K562 (cell line): ENCODE measurements around the gene SND1. TPM values are rescaled to one million over a fixed set of nuclear protein-coding genes. Genes with fewer than 3 reads are reported as not detected.

ENCODE experiments used
- CHD7 ChIP-seq: fragments of 200-600 bp; sonication (generic); IDR thresholded peaks from one replicate; pipeline ENCODE4 v1.6.1; 2012; ENCODE audit warnings: mild to moderate bottlenecking, low read depth, low read length, inconsistent platforms
- GATAD2A ChIP-seq: fragments of 450-650 bp; IDR thresholded peaks from 2 replicates; pipeline ENCODE4 v1.6.1; 2017
- ZNF551 ChIP-seq: fragments of 250-450 bp; sonication (Bioruptor Pico); IDR thresholded peaks from 2 replicates; pipeline ENCODE4 v1.5.0; 2021; ENCODE audit warnings: mild to moderate bottlenecking, moderate library complexity
- polyA plus RNA-seq, 8 experiments: library from polyadenylated mRNA; depleted of rRNA in 4 of 8; stranded (reverse) in 5 of 8; unstranded in 3 of 8; fragments of >200 nt; fragmentation: Nextera tagmentation in 2 of 8; fragmentation: Illumina TruSeq in 1 of 8; extraction: Ambion mirVana in 2 of 8; extraction: Trizol in 1 of 8; gene quantifications; 2 replicates each; pipeline versions ENCODE4 v1.2.1 to v1.2.3, GENCODE V29; 2011 to 2014; ENCODE audit warnings: inconsistent platforms in 1 of 8, missing spikeins in 1 of 8
- total RNA-seq, 7 experiments: library from RNA; depleted of rRNA in 6 of 7; stranded (reverse); fragments of >200 nt in 6 of 7; fragmentation: Illumina TruSeq in 2 of 7; extraction: Trizol in 2 of 7; gene quantifications; 2 replicates each; pipeline versions ENCODE4 v1.2.1 to v1.2.3, GENCODE V29; 2011 to 2021; ENCODE audit warnings: low replicate concordance in 1 of 7
- TF ChIP-seq, protein P1 (sequence below): fragments of 450-650 bp; IDR thresholded peaks from 2 replicates; pipeline ENCODE4 v1.6.1; 2016; ENCODE audit warnings: mild to moderate bottlenecking, moderate library complexity

SND1 gene
- total and polyA plus RNA-seq, 9 of the 15 experiments (the other 6 are each of a cell fraction or from before 2014, with no cell fraction given), result 46.5 to 307 (median 191) TPM

DNA sequence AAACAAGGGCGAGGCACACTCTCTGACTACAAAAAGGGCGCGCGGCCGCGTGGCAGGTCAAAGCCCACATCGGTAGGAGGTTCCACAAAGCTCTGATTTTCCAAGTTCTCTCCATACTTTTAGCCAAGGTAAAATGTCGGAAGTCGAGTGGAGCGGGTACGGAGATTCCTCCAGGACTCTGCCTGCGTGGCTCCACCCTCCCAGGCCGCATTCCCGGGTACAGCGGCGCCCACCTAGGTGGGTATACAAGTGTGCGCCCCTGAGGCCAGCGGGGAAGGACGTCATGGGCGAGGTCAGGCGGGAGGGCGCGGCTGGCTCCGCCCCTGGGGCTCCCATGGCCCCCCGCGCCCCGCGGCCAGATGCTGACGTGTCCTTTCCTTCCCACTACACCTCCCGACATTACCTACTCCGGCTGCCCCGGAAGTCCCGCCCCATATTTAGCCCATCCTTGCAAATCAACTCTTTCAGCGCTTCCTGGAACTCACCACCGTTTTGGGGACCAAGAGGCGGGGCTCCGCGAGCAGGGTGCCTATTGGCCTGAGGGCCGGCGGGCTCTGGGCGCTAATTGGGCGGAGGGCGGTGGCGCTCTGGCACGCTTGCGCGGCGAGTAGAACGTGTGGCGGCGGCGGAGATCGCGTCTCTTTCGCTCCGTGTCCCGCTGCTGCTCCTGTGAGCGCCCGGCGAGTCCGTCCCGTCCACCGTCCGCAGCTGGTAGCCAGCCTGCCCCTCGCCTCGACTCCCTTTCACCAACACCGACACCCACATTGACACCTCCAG lies at the start of gene SND1 (continued):
- TF ChIP-seq, protein P1, sequence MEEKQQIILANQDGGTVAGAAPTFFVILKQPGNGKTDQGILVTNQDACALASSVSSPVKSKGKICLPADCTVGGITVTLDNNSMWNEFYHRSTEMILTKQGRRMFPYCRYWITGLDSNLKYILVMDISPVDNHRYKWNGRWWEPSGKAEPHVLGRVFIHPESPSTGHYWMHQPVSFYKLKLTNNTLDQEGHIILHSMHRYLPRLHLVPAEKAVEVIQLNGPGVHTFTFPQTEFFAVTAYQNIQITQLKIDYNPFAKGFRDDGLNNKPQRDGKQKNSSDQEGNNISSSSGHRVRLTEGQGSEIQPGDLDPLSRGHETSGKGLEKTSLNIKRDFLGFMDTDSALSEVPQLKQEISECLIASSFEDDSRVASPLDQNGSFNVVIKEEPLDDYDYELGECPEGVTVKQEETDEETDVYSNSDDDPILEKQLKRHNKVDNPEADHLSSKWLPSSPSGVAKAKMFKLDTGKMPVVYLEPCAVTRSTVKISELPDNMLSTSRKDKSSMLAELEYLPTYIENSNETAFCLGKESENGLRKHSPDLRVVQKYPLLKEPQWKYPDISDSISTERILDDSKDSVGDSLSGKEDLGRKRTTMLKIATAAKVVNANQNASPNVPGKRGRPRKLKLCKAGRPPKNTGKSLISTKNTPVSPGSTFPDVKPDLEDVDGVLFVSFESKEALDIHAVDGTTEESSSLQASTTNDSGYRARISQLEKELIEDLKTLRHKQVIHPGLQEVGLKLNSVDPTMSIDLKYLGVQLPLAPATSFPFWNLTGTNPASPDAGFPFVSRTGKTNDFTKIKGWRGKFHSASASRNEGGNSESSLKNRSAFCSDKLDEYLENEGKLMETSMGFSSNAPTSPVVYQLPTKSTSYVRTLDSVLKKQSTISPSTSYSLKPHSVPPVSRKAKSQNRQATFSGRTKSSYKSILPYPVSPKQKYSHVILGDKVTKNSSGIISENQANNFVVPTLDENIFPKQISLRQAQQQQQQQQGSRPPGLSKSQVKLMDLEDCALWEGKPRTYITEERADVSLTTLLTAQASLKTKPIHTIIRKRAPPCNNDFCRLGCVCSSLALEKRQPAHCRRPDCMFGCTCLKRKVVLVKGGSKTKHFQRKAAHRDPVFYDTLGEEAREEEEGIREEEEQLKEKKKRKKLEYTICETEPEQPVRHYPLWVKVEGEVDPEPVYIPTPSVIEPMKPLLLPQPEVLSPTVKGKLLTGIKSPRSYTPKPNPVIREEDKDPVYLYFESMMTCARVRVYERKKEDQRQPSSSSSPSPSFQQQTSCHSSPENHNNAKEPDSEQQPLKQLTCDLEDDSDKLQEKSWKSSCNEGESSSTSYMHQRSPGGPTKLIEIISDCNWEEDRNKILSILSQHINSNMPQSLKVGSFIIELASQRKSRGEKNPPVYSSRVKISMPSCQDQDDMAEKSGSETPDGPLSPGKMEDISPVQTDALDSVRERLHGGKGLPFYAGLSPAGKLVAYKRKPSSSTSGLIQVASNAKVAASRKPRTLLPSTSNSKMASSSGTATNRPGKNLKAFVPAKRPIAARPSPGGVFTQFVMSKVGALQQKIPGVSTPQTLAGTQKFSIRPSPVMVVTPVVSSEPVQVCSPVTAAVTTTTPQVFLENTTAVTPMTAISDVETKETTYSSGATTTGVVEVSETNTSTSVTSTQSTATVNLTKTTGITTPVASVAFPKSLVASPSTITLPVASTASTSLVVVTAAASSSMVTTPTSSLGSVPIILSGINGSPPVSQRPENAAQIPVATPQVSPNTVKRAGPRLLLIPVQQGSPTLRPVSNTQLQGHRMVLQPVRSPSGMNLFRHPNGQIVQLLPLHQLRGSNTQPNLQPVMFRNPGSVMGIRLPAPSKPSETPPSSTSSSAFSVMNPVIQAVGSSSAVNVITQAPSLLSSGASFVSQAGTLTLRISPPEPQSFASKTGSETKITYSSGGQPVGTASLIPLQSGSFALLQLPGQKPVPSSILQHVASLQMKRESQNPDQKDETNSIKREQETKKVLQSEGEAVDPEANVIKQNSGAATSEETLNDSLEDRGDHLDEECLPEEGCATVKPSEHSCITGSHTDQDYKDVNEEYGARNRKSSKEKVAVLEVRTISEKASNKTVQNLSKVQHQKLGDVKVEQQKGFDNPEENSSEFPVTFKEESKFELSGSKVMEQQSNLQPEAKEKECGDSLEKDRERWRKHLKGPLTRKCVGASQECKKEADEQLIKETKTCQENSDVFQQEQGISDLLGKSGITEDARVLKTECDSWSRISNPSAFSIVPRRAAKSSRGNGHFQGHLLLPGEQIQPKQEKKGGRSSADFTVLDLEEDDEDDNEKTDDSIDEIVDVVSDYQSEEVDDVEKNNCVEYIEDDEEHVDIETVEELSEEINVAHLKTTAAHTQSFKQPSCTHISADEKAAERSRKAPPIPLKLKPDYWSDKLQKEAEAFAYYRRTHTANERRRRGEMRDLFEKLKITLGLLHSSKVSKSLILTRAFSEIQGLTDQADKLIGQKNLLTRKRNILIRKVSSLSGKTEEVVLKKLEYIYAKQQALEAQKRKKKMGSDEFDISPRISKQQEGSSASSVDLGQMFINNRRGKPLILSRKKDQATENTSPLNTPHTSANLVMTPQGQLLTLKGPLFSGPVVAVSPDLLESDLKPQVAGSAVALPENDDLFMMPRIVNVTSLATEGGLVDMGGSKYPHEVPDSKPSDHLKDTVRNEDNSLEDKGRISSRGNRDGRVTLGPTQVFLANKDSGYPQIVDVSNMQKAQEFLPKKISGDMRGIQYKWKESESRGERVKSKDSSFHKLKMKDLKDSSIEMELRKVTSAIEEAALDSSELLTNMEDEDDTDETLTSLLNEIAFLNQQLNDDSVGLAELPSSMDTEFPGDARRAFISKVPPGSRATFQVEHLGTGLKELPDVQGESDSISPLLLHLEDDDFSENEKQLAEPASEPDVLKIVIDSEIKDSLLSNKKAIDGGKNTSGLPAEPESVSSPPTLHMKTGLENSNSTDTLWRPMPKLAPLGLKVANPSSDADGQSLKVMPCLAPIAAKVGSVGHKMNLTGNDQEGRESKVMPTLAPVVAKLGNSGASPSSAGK, result peak; percentile 97
- no peak for TF ChIP-seq ZNF551 (CRISPR knock-in tag)
- TF ChIP-seq GATAD2A, result peak; percentile 91; the same call in 1 of the 2 replicates
- TF ChIP-seq CHD7, result peak; percentile 25
